ENCODE results near the gene HSF5.
"Not testable (repeated sequence)": the region's sequence is repeated elsewhere in the genome, so short reads cannot be mapped to it uniquely, and the experiment has no call there.

The HSF5 gene

DNA sequence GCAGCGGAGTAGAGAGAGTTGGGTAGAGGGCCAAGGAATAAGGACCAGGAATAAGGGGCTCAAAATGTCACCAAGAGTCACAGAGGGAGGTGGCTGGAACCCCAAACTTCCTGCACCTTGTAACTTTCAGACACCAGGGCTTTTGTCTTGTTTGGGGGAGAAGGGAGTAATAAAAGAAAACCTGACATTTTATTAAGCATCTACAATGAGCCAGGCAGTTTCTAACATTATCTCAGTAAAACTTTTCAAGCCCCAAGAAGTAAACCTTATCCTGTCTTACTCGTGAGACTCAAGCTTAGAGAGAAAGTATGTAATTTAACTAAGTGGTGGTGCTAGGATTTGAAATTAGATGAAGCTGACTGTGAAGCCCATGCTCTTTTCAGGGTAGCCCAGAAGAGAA lies 27.1 kb upstream of the HSF5 start:
- no peak for DNase-seq

DNA sequence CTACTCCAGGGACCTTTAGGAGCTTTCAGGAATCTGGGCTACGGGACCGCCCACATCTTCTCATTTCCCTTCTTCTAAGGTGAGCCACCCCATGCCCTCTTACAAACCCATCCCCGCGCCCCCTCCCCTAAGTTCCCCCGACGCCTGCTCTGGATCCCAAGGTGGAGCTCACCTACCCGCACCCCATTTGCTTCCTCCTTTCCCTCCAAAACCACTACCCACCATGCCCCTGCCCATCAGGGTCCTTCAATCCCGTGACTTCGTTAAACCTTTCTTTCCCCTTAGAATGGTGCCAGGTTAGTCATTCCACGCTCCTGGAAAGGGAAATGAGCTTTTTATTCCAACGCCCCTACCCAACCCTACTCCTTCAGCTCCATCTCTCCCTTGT lies 26.6 kb upstream of the HSF5 start:
- no peak for DNase-seq

DNA sequence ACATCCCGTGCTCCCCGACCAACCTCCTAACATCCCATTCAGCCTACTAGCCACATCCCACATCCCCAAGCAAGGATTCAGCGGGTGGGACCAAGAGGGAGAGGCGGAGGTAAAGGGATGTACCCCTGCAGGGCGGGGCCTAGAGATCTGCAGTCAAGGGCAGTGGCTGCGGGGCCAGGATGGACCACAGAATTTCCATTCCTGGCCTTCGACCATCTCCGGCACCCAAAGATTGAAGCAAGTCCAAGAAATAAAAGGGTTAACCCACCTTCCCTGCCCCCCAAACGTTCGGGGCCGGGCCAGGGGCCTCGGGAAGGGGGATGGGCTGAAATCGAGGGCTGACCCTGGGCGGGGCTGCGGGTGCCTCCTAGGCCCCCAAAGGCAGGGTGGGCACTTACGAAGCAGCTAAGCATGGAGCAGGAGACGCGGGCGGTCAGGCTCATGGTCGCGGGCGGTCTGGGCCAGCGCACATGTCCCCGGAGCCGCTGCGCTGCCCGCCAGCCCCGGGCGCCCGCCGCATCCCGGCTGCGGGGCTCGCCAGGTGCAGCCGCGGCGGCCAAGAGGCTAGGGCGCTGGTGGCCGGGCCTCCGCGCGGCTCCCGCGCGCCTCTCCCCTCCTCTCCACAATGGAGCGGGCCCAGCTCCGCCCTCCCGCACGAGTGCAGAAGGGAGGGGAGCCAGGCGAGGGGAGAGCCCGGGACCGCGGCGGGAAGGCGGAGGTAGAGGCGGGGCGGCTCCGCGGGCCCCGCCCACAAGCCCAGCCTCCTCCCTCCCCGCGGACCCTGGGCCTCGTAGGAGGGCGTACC lies 26.0 kb upstream of the HSF5 start, which contains the start of gene MTMR4:
MTMR4 (minus strand) TSS at position 674 of the 805 bp plus-strand sequence; CDS start at position 443, 231 bp downstream.
- DNase-seq = no peak

DNA sequence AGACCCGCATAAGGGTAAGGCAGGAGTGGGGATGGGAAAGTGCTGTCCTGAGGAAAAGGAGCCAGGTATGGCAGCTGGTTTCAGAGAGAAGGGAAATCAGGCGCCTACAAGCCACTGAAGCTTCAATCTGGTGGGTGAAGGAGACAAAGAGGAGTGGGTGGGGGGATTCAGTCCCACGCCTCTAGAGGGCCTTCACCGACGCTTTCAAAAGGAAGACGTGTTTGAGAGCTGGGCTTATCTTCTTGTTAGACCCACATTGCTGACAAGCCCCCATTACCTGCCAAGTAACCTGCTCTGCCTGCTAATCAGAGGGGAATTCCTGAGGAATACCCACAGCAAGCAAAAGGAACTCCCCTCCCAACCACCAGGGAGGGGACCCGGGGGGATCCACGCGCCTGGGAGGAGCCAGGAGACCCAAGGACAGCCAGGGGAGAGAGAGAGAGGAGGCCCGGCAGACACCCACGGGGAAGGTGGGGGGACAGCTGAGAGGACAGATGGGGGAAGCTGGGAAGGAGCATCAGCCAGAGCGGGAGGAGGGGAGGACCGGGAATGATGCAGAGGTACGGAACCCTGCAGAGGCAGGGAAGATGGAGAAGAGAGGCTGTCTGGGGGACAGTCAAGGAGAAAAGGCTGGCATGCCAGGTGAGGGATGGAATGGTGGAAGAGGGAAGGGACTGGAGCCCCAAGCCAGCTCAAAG lies 25.2 kb upstream of the HSF5 start:
- DNase-seq = no peak

DNA sequence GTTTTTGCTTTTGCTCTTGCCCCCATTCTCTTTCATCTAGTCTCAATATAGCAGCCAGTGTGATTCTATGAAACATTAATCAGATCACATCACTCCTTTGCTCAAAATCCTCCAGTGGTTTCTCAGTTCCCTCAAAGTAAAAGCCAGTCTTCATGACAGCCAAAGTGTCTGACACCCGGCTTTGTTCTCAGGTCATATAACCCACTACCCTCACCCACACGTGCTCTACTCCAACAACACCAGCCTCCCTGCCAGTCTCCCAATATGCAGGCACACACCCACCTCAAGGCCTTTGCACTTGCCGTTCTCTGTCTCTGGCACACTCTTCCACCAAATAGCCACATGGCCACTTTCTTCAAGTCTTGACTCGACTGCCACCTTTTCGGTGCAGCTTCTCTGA lies 21.9 kb upstream of the HSF5 start:
- no peak for DNase-seq

DNA sequence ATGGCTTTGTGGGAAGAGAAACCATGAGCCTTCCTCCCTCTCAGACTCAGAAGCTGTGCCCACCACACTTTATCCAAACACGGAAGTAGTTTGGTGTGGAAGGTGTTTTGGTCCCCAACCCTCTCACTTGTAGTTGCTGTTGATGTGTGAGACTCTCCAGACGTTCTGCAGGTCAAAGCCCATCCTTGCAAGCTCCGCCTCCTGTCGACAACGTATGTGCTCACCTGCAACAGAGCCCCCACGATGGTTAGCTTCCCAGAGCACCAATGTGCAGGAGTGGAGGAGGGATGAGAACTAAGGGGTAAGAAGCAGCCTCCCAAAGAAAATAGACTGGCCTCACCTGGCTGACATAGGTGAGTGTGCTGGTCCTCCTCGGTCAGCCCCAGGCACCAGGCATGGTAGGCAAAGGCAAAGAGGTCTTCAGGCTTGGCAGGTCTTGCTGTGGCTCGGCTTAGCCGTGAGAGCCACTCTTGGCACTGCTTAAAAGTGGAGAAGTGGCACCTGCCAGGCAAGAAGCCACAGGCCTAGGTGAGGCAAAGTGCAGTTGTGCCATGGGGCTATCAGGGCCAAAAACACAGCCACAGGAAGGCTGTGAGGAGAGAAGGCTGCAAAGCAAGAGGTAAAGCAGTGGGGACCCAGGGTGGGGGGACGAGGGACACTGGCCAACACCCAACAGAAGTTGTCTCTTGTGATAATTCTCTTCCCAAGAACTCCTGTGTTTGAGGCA lies 20.3 kb upstream of the HSF5 start:
- DNase-seq = no peak

DNA sequence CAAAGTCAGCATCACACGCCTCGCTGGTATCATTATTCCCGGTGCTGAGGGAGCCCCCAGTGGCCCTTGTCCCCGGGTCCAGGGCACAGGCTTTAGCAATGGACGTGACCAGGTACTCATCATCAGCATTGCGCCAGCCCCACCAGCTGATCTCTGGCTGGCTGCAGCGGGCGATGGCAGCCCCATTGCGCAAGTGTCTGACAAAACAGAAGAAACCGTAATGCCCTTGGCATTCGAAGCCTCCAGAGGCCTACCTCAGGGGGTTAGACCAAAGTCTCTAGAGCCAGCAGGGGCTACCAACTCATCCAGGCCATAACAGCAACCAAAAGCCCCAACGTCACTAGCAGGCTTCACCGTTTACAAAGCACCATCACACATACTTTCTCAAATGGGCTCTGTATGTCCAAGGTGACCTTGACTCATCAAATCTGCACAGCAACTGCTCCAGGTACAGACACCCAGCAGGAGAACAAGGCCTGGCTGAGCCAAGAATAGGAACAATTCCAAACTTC lies 19.0 kb upstream of the HSF5 start:
- DNase-seq = no peak

DNA sequence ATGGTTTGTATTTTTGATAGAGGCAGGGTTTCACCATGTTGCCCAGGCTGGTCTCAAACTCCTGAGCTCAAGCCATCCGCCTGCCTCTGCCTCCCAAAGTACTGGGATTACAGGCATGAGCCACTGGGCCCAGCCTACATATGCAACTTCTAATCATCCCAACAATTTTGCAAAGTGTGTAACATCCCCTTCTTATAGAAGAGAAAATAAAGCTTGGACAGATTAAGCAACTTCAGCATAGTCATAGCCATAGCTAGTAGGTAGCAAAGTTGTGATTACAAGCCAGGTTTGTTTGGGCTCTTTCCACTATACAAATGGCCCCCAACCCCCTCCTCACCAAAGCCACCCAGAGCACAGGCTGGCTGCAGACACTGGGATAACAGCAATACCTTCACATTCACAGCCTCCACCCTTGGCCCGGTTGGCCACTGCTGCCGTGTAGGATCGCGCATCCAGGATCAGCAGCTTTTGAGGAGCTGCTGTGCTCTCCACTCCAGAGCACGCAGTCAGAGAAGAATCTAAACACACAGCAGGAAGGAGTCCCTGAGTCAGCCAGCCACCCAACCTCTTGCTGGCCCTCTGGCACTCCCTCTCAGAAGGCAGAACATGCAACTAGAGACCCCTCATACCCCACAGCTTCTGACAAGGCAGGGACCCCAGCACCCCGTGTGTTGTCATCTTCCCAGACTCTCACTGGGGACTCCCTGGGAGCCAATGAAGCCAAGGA lies 18.3 kb upstream of the HSF5 start:
- no peak for DNase-seq

DNA sequence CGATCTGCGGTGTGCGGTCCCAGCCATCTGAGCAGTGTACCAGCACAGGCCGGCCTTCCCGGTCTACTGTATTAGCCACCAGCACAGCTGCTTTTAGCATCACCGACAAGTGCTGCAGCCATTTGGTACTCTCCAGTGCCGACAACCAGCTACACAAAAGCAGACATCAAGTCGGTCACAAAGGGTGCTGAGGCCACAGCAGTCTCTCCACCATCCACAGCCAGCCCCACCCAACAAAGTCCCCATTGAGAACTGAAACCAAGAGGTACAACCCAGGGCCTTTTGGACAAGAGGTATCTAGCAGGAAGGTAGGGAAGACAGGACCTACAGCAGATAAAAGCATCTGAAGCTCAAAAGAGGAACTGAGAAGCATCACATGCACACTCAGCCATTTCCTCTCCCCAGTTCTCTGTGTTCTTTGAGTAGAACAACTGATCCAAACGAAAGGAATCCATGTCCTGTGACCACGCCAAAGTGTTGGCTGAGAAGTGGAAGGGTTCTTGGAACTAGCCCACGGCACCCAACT lies 16.7 kb upstream of the HSF5 start:
- peak; percentile 26 for DNase-seq

DNA sequence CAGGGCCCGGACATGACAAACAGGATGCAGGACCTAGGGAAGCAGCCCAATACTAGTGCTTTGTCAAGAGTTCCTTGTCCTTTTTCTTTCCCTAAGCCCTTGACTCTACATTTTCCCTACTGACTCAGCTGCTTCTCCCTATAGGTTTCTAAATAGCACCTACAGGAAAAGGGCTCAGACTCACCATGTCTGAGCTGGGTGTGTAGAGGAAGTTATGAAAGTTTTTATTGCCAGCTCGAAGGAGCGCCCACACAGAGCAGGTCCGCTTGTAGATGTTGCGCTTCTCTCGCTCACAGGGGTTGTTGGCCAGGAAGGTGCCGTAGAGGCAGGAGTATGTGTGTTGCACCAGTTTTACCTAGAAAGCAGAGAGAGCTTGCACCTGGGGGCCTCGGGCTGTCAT lies 15.7 kb upstream of the HSF5 start:
- peak; percentile 80 for DNase-seq

DNA sequence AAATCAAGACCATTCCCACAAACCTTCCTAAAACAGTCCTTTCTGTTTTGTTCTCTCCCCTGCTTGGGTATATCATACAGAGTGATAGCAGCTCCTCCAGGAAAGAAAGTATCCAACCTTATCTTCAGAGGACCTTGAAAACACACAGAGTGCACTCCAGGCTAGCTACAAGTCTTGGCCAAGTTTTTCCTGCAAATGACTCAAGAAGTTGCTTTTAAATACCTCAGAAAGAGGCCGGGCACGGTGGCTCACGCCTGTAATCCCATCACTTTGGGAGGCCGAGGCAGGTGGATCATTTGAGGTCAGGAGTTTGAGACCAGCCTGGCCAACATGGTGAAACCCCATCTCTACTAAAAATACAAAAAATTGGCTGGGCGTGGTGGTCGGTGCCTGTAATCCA lies 14.9 kb upstream of the HSF5 start:
- DNase-seq = not testable (repeated sequence)

DNA sequence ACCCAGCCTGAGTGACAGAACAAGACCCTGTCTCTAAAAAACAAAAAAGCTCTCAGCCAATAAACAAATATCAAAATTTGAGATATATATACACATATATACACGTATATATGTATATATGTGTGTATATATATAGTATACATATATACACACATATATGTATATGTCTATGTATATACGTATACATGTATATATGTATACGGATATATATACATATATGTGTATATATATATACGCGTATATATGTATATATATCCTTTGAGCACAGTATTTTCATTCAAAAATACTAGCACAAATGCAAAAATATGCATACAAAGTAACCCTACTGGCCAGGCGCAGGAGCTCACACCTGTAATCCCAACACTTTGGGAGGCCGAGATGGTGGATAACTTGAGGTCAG lies 13.2 kb upstream of the HSF5 start:
- no peak for DNase-seq

DNA sequence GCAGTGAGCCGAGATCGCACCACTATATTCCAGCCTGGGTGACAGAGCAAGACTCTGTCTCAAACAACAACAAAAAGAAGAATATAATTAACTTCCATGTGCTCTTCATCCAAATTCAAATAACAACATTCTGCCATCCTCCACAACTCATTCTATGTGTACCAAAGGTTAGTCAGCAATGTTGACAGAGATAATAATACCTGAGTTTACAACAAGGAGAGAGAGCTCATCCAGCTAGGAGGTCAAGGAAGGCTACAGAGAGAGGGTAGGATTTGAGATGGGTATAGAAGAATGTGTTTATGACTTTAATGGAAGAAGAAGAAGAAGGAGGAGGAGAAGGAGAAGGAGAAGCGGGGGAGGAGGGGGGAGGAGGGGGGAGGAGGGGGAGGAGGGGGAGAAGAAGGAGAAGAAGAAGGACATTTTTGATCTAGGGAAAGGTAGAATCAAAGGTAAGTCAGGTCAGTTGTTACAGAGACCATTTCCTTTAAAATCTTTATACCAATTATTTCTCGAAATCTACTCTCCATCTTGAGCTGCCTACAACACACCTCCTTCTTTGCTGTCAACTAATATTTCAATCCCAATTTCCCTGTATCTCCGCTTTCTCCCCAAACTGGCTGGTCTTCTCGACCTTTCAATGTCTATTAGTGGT lies 10.1 kb upstream of the HSF5 start:
- no peak for DNase-seq

DNA sequence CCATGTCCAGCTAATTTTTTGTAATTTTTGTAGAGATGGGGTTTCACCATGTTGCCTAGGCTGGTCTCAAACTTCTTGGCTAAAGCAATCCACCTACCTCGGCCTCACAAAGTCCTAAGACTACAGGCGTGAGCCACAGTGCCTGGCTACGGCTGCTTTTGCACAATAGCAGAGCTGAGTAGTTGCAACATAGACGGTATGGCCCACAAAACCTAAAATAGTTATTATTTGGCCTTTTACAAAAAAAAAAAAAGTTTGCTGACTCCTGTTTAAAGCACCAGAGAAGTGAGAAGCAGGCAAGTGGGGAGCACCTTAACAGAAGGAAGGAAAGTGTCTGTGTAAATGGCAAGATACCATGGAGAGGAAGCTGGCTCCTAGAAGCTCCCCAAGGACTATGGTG lies 5.3 kb upstream of the HSF5 start:
- no peak for DNase-seq

DNA sequence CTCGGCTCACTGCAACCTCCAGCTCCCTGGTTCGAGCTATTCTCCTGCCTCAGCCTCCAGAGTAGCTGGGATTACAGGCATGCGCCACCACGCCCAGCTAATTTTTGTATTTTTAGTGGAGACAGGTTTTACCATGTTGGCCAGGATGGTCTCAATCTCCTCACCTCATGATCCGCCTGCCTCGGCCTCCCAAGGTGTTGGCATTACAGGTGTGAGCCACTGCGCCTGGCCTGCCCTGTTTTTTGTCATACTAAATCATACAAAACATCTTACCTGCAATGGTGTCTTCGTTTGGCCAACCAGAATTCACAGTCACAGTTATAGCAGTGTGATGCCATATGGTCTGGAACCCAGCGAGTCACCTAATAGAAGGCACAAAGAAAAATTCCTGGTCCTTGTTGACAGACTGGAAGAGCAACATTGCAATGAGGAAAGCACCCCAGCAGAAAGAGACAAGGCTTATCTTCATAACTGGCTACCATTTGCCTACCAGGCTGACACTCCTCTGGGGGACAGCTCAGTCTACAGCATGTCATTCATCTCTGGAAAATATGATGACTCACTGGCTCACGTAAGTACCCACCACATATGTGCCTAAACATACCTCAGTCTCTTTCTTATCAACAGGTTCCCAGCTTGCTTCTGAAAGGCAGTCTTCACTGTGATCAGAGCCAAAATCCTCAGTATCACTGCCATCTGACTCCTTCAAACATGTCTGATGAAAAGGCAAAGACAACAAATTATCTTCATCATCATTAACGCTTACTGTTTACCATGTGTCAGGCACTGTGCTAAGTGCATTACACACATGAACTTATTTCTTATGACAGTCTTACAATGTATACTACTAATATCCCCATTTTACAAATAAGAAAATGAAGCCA lies 4.3 kb upstream of the HSF5 start:
- DNase-seq = no peak

DNA sequence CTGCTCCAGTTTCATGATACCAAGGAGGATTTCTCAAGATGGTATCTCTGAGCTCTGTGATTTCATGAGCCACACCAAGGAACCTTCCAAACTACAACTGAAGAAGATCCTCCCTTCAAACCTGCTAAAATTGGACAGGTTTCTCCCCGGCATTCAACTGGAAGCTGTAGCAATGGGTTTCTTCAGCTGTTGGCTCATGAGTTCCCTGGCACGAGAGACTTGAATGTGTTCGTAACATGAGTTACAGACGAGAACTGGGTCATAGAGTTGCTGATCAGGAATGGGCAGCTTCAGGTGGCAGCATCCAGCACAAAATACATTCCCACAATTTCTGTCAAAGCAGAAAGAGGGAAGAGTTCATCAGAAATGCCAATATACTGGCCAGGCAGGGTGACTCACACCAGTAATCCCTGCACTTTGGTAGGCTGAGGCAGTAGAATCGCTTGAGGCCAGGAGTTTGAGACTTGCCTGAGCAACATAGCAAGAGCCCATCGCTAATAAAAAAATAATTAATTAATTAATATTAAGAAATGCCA lies 3.4 kb upstream of the HSF5 start:
- DNase-seq = no peak

DNA sequence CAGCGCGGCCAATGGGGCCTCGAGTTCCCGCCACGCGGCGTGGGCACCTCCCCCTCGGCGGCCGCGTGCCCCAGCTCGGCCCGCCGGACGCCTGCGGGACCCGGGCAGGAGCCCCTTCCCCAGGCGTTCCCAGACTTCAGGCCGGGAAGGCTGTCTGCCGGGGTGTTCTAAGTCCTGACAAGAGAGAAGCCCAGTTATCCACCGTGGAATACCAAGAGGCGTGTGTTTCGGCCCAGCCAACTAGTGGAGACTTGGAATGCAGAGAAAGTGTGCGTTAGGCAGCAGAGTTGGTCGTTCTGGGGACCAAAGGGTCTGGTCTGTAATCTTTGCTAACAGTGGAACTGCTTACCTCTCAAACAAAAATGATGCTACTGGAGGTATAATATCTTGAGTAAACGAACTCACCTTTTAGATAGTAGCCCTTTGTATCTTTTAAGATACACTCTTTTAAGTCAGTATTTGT lies 251 bp upstream of the HSF5 start:
- no peak for DNase-seq

DNA sequence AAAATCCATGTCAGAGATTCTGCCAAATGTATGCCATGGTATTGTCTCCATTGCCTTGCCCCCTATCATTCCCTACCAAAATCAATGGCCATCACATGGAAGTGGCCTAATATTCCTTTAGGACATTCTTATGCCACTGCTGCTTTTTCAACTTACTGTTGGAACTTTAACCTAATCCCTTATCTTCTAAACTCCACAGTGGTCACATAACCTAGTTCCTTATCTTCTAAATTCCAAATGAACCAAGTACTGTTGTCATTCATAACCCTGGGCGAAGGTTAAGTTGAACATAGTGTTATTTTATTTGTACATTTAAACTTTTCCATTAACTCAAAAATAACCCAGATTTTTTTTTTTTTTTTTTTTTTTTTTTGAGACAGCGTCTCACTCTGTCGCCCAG lies 3.6 kb downstream of the HSF5 start:
- no peak for DNase-seq

DNA sequence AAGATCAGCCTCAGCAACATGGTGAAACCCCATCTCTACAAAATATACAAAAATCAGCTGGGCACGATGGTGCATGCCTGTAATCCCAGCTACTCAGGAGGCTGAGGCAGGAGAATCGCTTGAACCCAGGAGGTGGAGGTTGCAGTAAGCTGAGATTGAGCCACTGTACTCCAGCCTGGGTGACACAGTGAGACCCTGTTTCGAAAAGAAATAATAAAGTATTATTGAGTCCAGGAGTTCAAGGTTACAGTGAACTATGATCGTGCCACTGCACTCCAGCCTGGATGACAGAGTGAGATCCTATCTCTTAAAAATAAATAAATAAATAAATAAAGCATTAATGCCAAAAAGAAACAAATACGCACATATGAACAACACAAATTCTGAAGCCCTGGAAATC lies 6.4 kb downstream of the HSF5 start:
- DNase-seq = not testable (repeated sequence)

DNA sequence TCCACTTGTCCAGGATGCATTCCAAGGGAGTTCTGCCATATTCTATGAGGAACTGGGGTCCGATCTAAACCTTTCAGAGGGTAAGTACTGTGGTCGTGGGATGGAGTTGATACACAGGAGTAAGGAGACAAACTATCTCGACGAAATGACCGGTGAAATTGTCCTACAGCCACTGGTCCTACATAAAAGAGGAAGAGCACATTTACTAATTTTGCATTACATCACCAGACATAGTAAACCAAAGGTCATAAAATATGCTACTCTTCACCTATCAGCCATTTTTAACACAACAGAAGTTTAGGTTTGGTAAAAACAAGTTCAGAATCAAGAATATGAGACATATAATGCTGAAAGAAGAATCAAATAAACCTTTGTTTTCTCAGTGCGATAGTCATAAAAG lies 8.1 kb downstream of the HSF5 start:
- DNase-seq = no peak

DNA sequence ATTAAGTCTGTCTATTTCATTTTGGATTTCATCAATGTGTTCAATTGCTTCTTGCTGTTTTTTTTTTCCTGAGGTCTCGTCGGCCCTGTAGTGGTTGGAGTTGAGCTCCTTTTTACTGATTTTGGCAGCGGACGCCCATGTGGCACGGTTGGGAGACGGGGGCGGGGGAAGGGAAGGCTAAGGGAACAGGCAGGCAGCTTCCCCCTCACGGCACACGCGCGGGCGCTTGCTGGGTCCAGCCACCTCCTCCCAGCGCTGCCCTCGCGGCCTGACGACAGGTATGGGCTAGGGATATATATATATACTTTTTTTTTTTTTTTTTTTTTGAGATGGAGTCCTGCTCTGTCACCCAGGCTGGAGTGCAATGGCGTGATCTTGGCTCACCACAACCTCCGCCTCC lies 11.4 kb downstream of the HSF5 start:
- no peak for DNase-seq
